ENCODE measurements around the gene NRXN3. TPM values are rescaled to one million over a fixed set of nuclear protein-coding genes. Genes with fewer than 3 reads are reported as not detected.

NRXN3 gene
- total RNA-seq, 1 experiment from 2014 or later: not detected

GRCh38 chr14:79298373-79298772, 1128.2 kb downstream of the NRXN3 start:
- H2AFZ ChIP-seq (ENCODE audit: low read depth, low read length, poor library complexity, severe bottlenecking): no peak overlapping the region
- intact Hi-C loops (cut with micrococcal nuclease): no loop called here
- H4K20me1 ChIP-seq (ENCODE audit: insufficient read depth): no peaks in the 10 kb centered on the region
- H3K27me3 ChIP-seq (ENCODE audit: insufficient read depth, low read length): no peaks in the 10 kb centered on the region
- RAD21 ChIA-PET (ENCODE audit: low non-redundant PET in 1 of 2, low total read pairs in 2 of 2, uncharacterized antibody in 2 of 2, unreplicated experiment in 2 of 2): no interaction called here
- H3K9ac ChIP-seq (ENCODE audit: low read length): no peak overlapping the region
- H3K4me1 ChIP-seq (ENCODE audit: control insufficient read depth in 1 of 2, insufficient read depth in 2 of 2, low read length in 2 of 2): no peaks in the 10 kb centered on the region
- no peaks in the 10 kb centered on the region for H3K36me3 ChIP-seq (ENCODE audit: control insufficient read depth in 1 of 2, insufficient read depth in 2 of 2, low read length in 2 of 2)
- H3K9me2 ChIP-seq (ENCODE audit: insufficient read depth): no peaks in the 10 kb centered on the region
- no peak for ATAC-seq
- TF ChIP-seq EZH2 (IDR thresholded peaks at IDR 0.05): no peak
- TF ChIP-seq ZFX (IDR thresholded peaks at IDR 0.05): no peak
- no peak for TF ChIP-seq EZH2phosphoT487 (IDR thresholded peaks at IDR 0.05; ENCODE audit: borderline replicate concordance)
- TF ChIP-seq YY1 (IDR thresholded peaks at IDR 0.05; ENCODE audit: extremely low read depth, insufficient replicate concordance, low read depth, low read length): no peak
- TF ChIP-seq SRF (IDR thresholded peaks at IDR 0.05; ENCODE audit: low read depth): no peak
- no peak for TF ChIP-seq RAD21 (IDR thresholded peaks at IDR 0.05; ENCODE audit: low read depth)
- TF ChIP-seq, protein P1, sequence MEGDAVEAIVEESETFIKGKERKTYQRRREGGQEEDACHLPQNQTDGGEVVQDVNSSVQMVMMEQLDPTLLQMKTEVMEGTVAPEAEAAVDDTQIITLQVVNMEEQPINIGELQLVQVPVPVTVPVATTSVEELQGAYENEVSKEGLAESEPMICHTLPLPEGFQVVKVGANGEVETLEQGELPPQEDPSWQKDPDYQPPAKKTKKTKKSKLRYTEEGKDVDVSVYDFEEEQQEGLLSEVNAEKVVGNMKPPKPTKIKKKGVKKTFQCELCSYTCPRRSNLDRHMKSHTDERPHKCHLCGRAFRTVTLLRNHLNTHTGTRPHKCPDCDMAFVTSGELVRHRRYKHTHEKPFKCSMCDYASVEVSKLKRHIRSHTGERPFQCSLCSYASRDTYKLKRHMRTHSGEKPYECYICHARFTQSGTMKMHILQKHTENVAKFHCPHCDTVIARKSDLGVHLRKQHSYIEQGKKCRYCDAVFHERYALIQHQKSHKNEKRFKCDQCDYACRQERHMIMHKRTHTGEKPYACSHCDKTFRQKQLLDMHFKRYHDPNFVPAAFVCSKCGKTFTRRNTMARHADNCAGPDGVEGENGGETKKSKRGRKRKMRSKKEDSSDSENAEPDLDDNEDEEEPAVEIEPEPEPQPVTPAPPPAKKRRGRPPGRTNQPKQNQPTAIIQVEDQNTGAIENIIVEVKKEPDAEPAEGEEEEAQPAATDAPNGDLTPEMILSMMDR (IDR thresholded peaks at IDR 0.05 in 2 of 3, conservative IDR thresholded peaks at IDR 0.05 in 1 of 3; ENCODE audit: borderline replicate concordance in 1 of 3, insufficient read depth in 1 of 3, low read depth in 2 of 3, low read length in 2 of 3): no peak
- TF ChIP-seq JUND (IDR thresholded peaks at IDR 0.05): no peak
- TF ChIP-seq, protein P2, sequence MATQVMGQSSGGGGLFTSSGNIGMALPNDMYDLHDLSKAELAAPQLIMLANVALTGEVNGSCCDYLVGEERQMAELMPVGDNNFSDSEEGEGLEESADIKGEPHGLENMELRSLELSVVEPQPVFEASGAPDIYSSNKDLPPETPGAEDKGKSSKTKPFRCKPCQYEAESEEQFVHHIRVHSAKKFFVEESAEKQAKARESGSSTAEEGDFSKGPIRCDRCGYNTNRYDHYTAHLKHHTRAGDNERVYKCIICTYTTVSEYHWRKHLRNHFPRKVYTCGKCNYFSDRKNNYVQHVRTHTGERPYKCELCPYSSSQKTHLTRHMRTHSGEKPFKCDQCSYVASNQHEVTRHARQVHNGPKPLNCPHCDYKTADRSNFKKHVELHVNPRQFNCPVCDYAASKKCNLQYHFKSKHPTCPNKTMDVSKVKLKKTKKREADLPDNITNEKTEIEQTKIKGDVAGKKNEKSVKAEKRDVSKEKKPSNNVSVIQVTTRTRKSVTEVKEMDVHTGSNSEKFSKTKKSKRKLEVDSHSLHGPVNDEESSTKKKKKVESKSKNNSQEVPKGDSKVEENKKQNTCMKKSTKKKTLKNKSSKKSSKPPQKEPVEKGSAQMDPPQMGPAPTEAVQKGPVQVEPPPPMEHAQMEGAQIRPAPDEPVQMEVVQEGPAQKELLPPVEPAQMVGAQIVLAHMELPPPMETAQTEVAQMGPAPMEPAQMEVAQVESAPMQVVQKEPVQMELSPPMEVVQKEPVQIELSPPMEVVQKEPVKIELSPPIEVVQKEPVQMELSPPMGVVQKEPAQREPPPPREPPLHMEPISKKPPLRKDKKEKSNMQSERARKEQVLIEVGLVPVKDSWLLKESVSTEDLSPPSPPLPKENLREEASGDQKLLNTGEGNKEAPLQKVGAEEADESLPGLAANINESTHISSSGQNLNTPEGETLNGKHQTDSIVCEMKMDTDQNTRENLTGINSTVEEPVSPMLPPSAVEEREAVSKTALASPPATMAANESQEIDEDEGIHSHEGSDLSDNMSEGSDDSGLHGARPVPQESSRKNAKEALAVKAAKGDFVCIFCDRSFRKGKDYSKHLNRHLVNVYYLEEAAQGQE (IDR thresholded peaks at IDR 0.05; ENCODE audit: low read depth): no peak
- no peak for TF ChIP-seq EGR1 (IDR thresholded peaks at IDR 0.05; ENCODE audit: low read depth)
- TF ChIP-seq TCF7L2 (IDR thresholded peaks at IDR 0.05; ENCODE audit: borderline replicate concordance, extremely low read depth, insufficient read depth, insufficient read length): no peak
- H3K4me3 ChIP-seq (replicated peaks in 1 of 2; ENCODE audit: low read depth in 1 of 2, low read length in 2 of 2): no peak overlapping the region
- POLR2A ChIA-PET: no interaction called here
- no peak overlapping the region for H3K27ac ChIP-seq (ENCODE audit: low read depth, low read length)
- DNase-seq (ENCODE audit: low read depth, low spot score): no peak
- no peak overlapping the region for H3K4me2 ChIP-seq (ENCODE audit: low read length)
- BruUV-seq (replicated peaks): no TSS peak
- no peaks in the 10 kb centered on the region for H3K79me2 ChIP-seq (ENCODE audit: insufficient read depth, low read length)
- peaks cover 3 to 13% of the 10 kb centered on the region in 2 experiments; a peak in 2 of 4 replicates for H3K9me3 ChIP-seq (ENCODE audit: control insufficient read depth in 1 of 2, insufficient read depth in 1 of 2, low read depth in 1 of 2, low read length in 2 of 2)
- CTCF ChIA-PET: no interaction called here

Data from HCT116 (cell line).